ENCODE data around the gene THAP10.

DNA sequence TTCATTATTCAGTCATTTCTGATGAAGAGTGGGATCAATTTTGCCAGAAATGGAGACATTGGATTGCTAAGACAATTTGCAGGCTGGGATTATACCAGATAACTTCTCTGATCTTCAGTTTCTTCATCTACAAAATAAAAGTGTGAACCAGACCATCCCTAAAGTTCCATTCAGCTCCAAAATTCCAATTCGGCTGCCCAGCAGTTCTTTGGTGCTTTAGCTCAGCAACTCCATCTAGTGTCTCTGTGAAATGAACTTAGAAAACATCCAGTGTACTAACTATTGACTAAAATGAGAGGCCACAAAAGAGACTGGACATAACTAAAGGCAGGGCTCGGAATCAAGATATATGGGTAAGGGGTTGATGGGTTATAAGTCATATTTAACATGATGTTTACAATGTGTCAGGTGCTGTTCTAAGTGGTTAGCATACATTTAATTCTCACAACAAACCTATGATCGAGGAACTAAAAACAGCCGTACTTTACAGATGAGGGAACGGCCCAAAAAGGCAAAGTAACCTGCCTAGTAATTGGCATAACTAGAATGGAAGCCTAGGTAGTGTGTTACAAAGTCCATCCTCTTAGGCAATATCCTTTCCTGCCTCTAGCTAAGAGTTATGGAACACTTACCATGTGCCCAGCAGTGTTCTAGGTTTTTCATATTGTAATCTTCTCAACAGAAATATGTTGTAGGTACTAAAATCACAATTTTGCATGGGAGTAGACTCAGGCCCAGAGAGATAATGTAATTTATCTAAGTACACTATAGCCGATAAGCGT is 17.0 kb downstream of the THAP10 start:
- TF ChIP-seq YY1 (tag by site-specific recombination; IDR thresholded peaks at IDR 0.05) = no peak
- TF ChIP-seq, protein P1, sequence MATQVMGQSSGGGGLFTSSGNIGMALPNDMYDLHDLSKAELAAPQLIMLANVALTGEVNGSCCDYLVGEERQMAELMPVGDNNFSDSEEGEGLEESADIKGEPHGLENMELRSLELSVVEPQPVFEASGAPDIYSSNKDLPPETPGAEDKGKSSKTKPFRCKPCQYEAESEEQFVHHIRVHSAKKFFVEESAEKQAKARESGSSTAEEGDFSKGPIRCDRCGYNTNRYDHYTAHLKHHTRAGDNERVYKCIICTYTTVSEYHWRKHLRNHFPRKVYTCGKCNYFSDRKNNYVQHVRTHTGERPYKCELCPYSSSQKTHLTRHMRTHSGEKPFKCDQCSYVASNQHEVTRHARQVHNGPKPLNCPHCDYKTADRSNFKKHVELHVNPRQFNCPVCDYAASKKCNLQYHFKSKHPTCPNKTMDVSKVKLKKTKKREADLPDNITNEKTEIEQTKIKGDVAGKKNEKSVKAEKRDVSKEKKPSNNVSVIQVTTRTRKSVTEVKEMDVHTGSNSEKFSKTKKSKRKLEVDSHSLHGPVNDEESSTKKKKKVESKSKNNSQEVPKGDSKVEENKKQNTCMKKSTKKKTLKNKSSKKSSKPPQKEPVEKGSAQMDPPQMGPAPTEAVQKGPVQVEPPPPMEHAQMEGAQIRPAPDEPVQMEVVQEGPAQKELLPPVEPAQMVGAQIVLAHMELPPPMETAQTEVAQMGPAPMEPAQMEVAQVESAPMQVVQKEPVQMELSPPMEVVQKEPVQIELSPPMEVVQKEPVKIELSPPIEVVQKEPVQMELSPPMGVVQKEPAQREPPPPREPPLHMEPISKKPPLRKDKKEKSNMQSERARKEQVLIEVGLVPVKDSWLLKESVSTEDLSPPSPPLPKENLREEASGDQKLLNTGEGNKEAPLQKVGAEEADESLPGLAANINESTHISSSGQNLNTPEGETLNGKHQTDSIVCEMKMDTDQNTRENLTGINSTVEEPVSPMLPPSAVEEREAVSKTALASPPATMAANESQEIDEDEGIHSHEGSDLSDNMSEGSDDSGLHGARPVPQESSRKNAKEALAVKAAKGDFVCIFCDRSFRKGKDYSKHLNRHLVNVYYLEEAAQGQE (tag by site-specific recombination; IDR thresholded peaks at IDR 0.05) = no peak
- TF ChIP-seq, protein P2, sequence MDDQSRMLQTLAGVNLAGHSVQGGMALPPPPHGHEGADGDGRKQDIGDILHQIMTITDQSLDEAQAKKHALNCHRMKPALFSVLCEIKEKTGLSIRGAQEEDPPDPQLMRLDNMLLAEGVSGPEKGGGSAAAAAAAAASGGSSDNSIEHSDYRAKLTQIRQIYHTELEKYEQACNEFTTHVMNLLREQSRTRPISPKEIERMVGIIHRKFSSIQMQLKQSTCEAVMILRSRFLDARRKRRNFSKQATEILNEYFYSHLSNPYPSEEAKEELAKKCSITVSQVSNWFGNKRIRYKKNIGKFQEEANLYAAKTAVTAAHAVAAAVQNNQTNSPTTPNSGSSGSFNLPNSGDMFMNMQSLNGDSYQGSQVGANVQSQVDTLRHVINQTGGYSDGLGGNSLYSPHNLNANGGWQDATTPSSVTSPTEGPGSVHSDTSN (CRISPR knock-in tag; IDR thresholded peaks at IDR 0.05) = no peak
- TF ChIP-seq, protein P3, sequence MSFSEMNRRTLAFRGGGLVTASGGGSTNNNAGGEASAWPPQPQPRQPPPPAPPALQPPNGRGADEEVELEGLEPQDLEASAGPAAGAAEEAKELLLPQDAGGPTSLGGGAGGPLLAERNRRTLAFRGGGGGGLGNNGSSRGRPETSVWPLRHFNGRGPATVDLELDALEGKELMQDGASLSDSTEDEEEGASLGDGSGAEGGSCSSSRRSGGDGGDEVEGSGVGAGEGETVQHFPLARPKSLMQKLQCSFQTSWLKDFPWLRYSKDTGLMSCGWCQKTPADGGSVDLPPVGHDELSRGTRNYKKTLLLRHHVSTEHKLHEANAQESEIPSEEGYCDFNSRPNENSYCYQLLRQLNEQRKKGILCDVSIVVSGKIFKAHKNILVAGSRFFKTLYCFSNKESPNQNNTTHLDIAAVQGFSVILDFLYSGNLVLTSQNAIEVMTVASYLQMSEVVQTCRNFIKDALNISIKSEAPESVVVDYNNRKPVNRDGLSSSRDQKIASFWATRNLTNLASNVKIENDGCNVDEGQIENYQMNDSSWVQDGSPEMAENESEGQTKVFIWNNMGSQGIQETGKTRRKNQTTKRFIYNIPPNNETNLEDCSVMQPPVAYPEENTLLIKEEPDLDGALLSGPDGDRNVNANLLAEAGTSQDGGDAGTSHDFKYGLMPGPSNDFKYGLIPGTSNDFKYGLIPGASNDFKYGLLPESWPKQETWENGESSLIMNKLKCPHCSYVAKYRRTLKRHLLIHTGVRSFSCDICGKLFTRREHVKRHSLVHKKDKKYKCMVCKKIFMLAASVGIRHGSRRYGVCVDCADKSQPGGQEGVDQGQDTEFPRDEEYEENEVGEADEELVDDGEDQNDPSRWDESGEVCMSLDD (tag by site-specific recombination; IDR thresholded peaks at IDR 0.05) = no peak
